Mucosa of descending colon (tissue), 3 donors: ENCODE results near the gene OSBPL1A. TPM values are rescaled to one million over a fixed set of nuclear protein-coding genes. Genes with fewer than 3 reads are reported as not detected.

ENCODE experiments used
- ATAC-seq: fragments of 200-7000 bp; cut with Tn5 transposase; one replicate; pipeline ENCODE4 v1.9.1; 2020; ENCODE audit warnings: mild to moderate bottlenecking, moderate library complexity
- DNase-seq, 3 donors: peaks; one replicate each; pipeline ENCODE4 v3.0.0-alpha.2; 2020
- H3K36me3 ChIP-seq: fragments of 200-600 bp; one replicate; pipeline ENCODE4 v1.8.0; 2021; ENCODE audit warnings: low read depth, mild to moderate bottlenecking
- H3K4me1 ChIP-seq: fragments of 200-600 bp; one replicate; pipeline ENCODE4 v1.8.0; 2021; ENCODE audit warnings: low read depth, mild to moderate bottlenecking
- H3K4me3 ChIP-seq: fragments of 200-600 bp; one replicate; pipeline ENCODE4 v1.8.0; 2021; ENCODE audit warnings: mild to moderate bottlenecking
- H3K9me3 ChIP-seq: fragments of 200-600 bp; one replicate; pipeline ENCODE4 v1.8.0; 2021; ENCODE audit warnings: mild to moderate bottlenecking
- intact Hi-C, 2 donors: fragments of 100-400 bp; cut with DNase I in 1 of 2; cut with micrococcal nuclease in 1 of 2; formaldehyde crosslinking; loops; one replicate each; pipeline versions ENCODE4 v1.11.0 to v1.11.1; 2022; cut with DNase I, micrococcal nuclease
- total RNA-seq, 3 donors: library from RNA; stranded (reverse); fragmentation: NEBNext Ultra II Directional in 2 of 3; extraction: Animal tissue kit (Norgen Biotek cat#: 25700) in 2 of 3; gene quantifications; one replicate each; pipeline versions ENCODE4 v1.2.1 to v1.2.4, GENCODE V29; 2021 to 2023
- TF ChIP-seq, protein P1 (sequence below): fragments of 200-600 bp; IDR thresholded peaks from one replicate; pipeline ENCODE4 v1.8.0; 2022; ENCODE audit warnings: antibody characterized with exemption, mild to moderate bottlenecking
- donor health status: DM: no; HTN: no; CAD: no; lungs with moderate emphysema.
- donor health status: DM: no; HTN: no; CAD: no.
- donor health status: DM: no; HTN: yes; CAD: no.

OSBPL1A gene
- total RNA-seq, 3 donors from 2014 or later, result 32.5 to 77.5 (median 69.8) TPM

DNA sequence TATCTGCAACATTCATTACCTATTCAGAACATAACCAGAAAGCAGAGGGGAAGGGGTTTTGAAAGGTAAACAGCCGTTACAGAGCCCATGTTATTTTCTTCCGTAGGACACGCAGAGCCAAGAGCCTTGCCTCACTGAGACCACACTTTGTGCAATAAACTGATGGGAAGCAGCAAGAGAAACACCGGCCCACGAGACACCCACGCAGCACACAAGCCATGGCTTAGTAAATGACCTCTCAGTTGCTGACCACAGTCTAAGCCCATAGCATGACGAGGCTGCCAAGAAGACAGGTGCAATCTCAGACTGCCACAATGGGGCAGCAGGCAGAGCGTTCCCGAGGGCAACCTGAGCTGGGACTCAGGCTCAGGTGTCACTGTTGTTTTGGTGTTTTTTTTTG, 199.2 kb downstream of the OSBPL1A start:
- intact Hi-C loops, result no loop called here
- TF ChIP-seq, protein P1, sequence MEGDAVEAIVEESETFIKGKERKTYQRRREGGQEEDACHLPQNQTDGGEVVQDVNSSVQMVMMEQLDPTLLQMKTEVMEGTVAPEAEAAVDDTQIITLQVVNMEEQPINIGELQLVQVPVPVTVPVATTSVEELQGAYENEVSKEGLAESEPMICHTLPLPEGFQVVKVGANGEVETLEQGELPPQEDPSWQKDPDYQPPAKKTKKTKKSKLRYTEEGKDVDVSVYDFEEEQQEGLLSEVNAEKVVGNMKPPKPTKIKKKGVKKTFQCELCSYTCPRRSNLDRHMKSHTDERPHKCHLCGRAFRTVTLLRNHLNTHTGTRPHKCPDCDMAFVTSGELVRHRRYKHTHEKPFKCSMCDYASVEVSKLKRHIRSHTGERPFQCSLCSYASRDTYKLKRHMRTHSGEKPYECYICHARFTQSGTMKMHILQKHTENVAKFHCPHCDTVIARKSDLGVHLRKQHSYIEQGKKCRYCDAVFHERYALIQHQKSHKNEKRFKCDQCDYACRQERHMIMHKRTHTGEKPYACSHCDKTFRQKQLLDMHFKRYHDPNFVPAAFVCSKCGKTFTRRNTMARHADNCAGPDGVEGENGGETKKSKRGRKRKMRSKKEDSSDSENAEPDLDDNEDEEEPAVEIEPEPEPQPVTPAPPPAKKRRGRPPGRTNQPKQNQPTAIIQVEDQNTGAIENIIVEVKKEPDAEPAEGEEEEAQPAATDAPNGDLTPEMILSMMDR, result no peak
- no peak overlapping the region for H3K4me3 ChIP-seq
- no peaks in the 10 kb centered on the region for H3K36me3 ChIP-seq
- DNase-seq (no peak), ATAC-seq (no peak)
- no peaks in the 10 kb centered on the region for H3K9me3 ChIP-seq
- no peaks in the 10 kb centered on the region for H3K4me1 ChIP-seq

DNA sequence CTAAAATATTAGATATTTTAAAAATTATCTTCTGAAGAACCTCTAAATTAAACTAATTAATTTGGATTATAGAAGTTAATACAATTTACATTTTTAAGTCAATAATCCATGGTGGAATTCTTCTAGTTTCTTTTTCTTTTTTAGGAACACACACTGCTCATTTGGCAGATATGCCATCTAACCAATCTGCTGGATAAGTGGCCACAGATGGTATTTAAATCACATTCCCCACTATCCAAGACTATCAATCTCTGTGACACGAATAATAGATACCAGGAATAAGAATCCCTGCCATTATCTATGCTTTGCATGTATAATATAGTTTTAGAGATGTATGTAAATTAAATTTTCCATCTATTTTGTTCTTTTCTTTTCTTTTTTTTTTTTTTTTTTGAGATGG, 200.2 kb downstream of the OSBPL1A start:
- no peaks in the 10 kb centered on the region for H3K36me3 ChIP-seq
- ATAC-seq, result no peak
- TF ChIP-seq, protein P1, result no peak
- no peak overlapping the region for H3K4me3 ChIP-seq
- H3K4me1 ChIP-seq, result no peaks in the 10 kb centered on the region
- DNase-seq, result no peak
- intact Hi-C loops, result no loop called here
- no peaks in the 10 kb centered on the region for H3K9me3 ChIP-seq

- H3K4me3 ChIP-seq, result no peak overlapping the region
- TF ChIP-seq, protein P1, result no peak
- no peaks in the 10 kb centered on the region for H3K4me1 ChIP-seq
- H3K36me3 ChIP-seq, result no peaks in the 10 kb centered on the region
- intact Hi-C loops, result no loop called here
- no peak for DNase-seq
- no peak for ATAC-seq
- no peaks in the 10 kb centered on the region for H3K9me3 ChIP-seq
Observed at GRCh38 chr18:24196764-24197163, 200.9 kb downstream of the OSBPL1A start.

- intact Hi-C loops, result no loop called here
Observed at GRCh38 chr18:24195296-24196053, 202.1 kb downstream of the OSBPL1A start.

GRCh38 chr18:24190590-24190989, 207.0 kb downstream of the OSBPL1A start:
- no peaks in the 10 kb centered on the region for H3K4me1 ChIP-seq
- H3K4me3 ChIP-seq, result no peak overlapping the region
- DNase-seq (no peak), ATAC-seq (no peak)
- TF ChIP-seq, protein P1, result no peak
- intact Hi-C loops, result no loop called here
- H3K36me3 ChIP-seq, result no peaks in the 10 kb centered on the region
- no peaks in the 10 kb centered on the region for H3K9me3 ChIP-seq

More at GRCh38 chr18:24195296-24196053, 202.1 kb downstream of the OSBPL1A start:
- H3K9me3 ChIP-seq, result no peaks in the 10 kb centered on the region
- H3K4me3 ChIP-seq, result no peak overlapping the region
- no peaks in the 10 kb centered on the region for H3K4me1 ChIP-seq
- DNase-seq (no peak), ATAC-seq (no peak)
- TF ChIP-seq, protein P1, result no peak
- no peaks in the 10 kb centered on the region for H3K36me3 ChIP-seq
